B cell (primary cell): ENCODE data around the gene GPRASP3. TPM values are rescaled to one million over a fixed set of nuclear protein-coding genes. Genes with fewer than 3 reads are reported as not detected.

Source experiments
- ATAC-seq: fragments of 200-7000 bp; cut with Tn5 transposase; one replicate; pipeline ENCODE4 v1.10.0; 2021; ENCODE audit warnings: low read depth, mild to moderate bottlenecking, moderate number of reproducible peaks, moderate library complexity
- CTCF ChIA-PET: fragments of 350-600 bp; sonication (Branson Sonifier 250); formaldehyde crosslinking; loops from one replicate; lab custom pipeline; 2021; ENCODE audit warnings: antibody characterized with exemption, inconsistent platforms; lab: Charles Lee
- POLR2A ChIA-PET: fragments of 350-600 bp; sonication (Branson Sonifier 250); formaldehyde crosslinking; loops from one replicate; lab custom pipeline; 2021; ENCODE audit warnings: antibody characterized with exemption; lab: Charles Lee
- DNase-seq: peaks from one replicate; pipeline ENCODE4 v3.0.0; 2013
- H2AFZ ChIP-seq: 2 replicates; pipeline ENCODE4 v1.6.1; 2012; ENCODE audit warnings: mild to moderate bottlenecking, low read depth, low read length; ENCODE audit not compliant: insufficient read depth, poor library complexity, severe bottlenecking
- H3K27ac ChIP-seq, 2 donors: 1 replicate in 1 of 2; 2 replicates in 1 of 2; pipeline ENCODE4 v1.5.1; 2012 to 2013; ENCODE audit warnings: low read length in 2 of 2, mild to moderate bottlenecking in 2 of 2, moderate library complexity in 1 of 2
- H3K27me3 ChIP-seq, 4 experiments: fragments of 200-600 bp in 1 of 4; sonication (generic) in 1 of 4; replicated peaks in 1 of 4; 1 replicate in 2 of 4; 2 replicates in 2 of 4; pipeline versions ENCODE4 v1.6.1 to v1.7.0; 2013 to 2016; ENCODE audit warnings: low read length in 3 of 4, mild to moderate bottlenecking in 2 of 4, mixed read lengths in 1 of 4, moderate library complexity in 1 of 4; ENCODE audit not compliant: insufficient read depth in 4 of 4, control insufficient read depth in 3 of 4; ENCODE audit errors: control extremely low read depth in 1 of 4
- H3K36me3 ChIP-seq, 2 experiments: replicated peaks in 1 of 2; 1 replicate in 1 of 2; 2 replicates in 1 of 2; pipeline versions ENCODE4 v1.6.1 to v1.7.1; 2013; ENCODE audit warnings: low read length in 1 of 2; ENCODE audit not compliant: insufficient read depth in 2 of 2, control insufficient read depth in 1 of 2; ENCODE audit errors: control extremely low read depth in 1 of 2, extremely low read depth in 1 of 2
- H3K4me1 ChIP-seq, 2 donors: fragments of 200-600 bp in 1 of 2; sonication (generic) in 1 of 2; 1 replicate in 1 of 2; 2 replicates in 1 of 2; pipeline versions ENCODE4 v1.5.1 to v1.6.1; 2013 to 2017; ENCODE audit warnings: low read length in 2 of 2; ENCODE audit not compliant: control insufficient read depth in 2 of 2, insufficient read depth in 2 of 2
- H3K4me2 ChIP-seq: replicated peaks from 2 replicates; pipeline ENCODE3; 2012; ENCODE audit warnings: mild to moderate bottlenecking, low read depth, low read length; ENCODE audit not compliant: poor library complexity, severe bottlenecking
- H3K4me3 ChIP-seq, 5 experiments: fragments of 200-600 bp in 1 of 5; sonication (generic) in 1 of 5; 1 replicate in 3 of 5; 2 replicates in 2 of 5; pipeline versions ENCODE4 v1.5.1 to v1.7.0; 2011 to 2016; ENCODE audit warnings: low read length in 4 of 5, mild to moderate bottlenecking in 4 of 5, low read depth in 2 of 5, control low read depth in 1 of 5, moderate library complexity in 1 of 5; ENCODE audit not compliant: insufficient read depth in 1 of 5; ENCODE audit errors: control extremely low read depth in 1 of 5, extremely low read depth in 1 of 5
- H3K79me2 ChIP-seq: fragments of 200-600 bp; sonication (generic); one replicate; pipeline ENCODE4 v1.6.0; 2016; ENCODE audit warnings: low read length; ENCODE audit not compliant: control insufficient read depth, insufficient read depth
- H3K9ac ChIP-seq: fragments of 200-600 bp; sonication (generic); 2 replicates; pipeline ENCODE4 v1.6.1; 2017; ENCODE audit warnings: mild to moderate bottlenecking, low read length, moderate library complexity
- H3K9me3 ChIP-seq, 3 donors: one replicate each; pipeline versions ENCODE4 v1.6.1 to v1.7.1; 2013; ENCODE audit warnings: low read length in 2 of 3; ENCODE audit not compliant: control insufficient read depth in 2 of 3, insufficient read depth in 1 of 3; ENCODE audit errors: control extremely low read depth in 1 of 3
- H4K20me1 ChIP-seq: 2 replicates; pipeline ENCODE4 v1.6.0; 2012; ENCODE audit warnings: mild to moderate bottlenecking, low read length; ENCODE audit not compliant: insufficient read depth, control insufficient read depth, poor library complexity, severe bottlenecking
- H3K27ac Mint-ChIP-seq: one replicate; pipeline ENCODE4 v1.8.0; 2021; ENCODE audit warnings: mixed read lengths
- H3K27me3 Mint-ChIP-seq: one replicate; pipeline ENCODE4 v1.8.0; 2021; ENCODE audit warnings: mixed read lengths
- H3K4me1 Mint-ChIP-seq: one replicate; pipeline ENCODE4 v1.8.0; 2021; ENCODE audit warnings: mixed read lengths
- H3K4me3 Mint-ChIP-seq: one replicate; pipeline ENCODE4 v1.8.0; 2021; ENCODE audit warnings: mixed read lengths
- H3K9me3 Mint-ChIP-seq: one replicate; pipeline ENCODE4 v1.8.0; 2022; ENCODE audit warnings: mixed read lengths; ENCODE audit not compliant: insufficient read depth
- CTCF ChIP-seq: fragments of 200-600 bp; IDR thresholded peaks from one replicate; pipeline ENCODE4 v1.8.0; 2022; ENCODE audit warnings: antibody characterized with exemption, mild to moderate bottlenecking
- EZH2 ChIP-seq: IDR thresholded peaks from 2 replicates; pipeline ENCODE4 v1.6.1; 2012; ENCODE audit warnings: borderline replicate concordance, low read depth, mild to moderate bottlenecking, moderate library complexity, low read length; ENCODE audit not compliant: insufficient read depth, poor library complexity, severe bottlenecking
- WGBS: methylation state at CpG from one replicate; pipeline ENCODE4 v1.1.5; 2013; ENCODE audit warnings: missing lambda C conversion rate; ENCODE audit not compliant: insufficient coverage; 5-methylcytosine and 5-hydroxymethylcytosine counted together
- intact Hi-C: fragments of 100-400 bp; cut with micrococcal nuclease; formaldehyde crosslinking; loops from one replicate; pipeline ENCODE4 v1.10.0; 2022
- polyA plus RNA-seq: library from polyadenylated mRNA; depleted of rRNA; stranded (reverse); fragments of >200 nt; gene quantifications from 2 replicates; pipeline ENCODE4 v1.2.3, GENCODE V29; 2012
- total RNA-seq, 2 donors: library from RNA; stranded (reverse); fragments of 120-200 nt in 1 of 2; gene quantifications; 1 replicate in 1 of 2; 2 replicates in 1 of 2; pipeline versions ENCODE4 v1.2.3 to v1.2.4, GENCODE V29; 2013 to 2022

GPRASP3 gene
- total and polyA plus RNA-seq, 2 donors (not counting 1 experiment from before 2014, with no cell fraction given) = 0.28 to 0.89 TPM

DNA sequence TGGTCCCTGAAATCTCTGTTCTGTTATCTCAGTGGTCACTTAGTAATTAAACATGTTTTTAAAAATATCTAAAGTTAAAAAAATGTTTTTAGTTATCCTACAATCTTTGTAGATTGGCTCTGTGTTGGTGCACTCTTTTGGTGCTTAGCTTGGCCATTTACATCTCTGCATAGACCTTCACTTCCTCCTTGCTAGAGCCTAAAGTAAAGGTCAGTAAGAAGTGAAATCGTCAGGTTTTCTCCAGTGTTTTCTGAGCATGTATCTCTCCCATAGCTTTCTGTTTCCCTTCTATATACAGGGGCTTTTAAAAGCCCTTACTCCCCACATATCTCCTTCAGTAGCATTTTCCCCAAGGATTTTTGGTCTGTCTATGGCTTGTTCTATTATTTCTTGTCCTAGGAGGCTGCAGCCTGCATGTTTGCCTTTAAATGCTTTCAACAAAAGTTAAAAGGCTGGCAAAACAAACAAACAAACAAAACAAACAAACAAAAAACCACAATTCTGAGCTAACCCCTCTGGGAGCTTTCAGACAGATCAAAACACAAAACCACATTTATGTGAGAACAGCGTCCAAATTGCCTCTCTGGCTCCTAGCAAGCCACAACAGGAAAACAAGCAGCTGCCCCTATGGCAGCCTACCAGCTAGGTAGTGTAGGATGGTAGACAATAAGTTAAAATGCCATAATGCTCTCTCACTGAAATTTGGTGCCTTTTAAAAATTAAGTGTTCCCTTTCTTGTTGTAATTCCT is 35.6 kb upstream of the GPRASP3 start:
- no peak overlapping the region for H3K4me3 ChIP-seq
- no CpG with 5 or more reads among the region's 2 CpGs for WGBS
- H3K9ac ChIP-seq = no peak overlapping the region
- intact Hi-C loops = no loop called here
- ATAC-seq (no peak), DNase-seq (no peak)
- H3K4me1 Mint-ChIP-seq = peaks cover 3% of the 10 kb centered on the region
- H4K20me1 ChIP-seq = no peaks in the 10 kb centered on the region
- no peaks in the 10 kb centered on the region for H3K36me3 ChIP-seq
- ChIA-PET CTCF (no interaction called here), POLR2A (no interaction called here)
- H3K4me2 ChIP-seq = no peak overlapping the region
- H3K79me2 ChIP-seq = peaks cover 6% of the 10 kb centered on the region
- H2AFZ ChIP-seq = no peak overlapping the region
- no peaks in the 10 kb centered on the region for H3K27me3 ChIP-seq
- H3K4me1 ChIP-seq = no peaks in the 10 kb centered on the region
- H3K9me3 ChIP-seq = no peaks in the 10 kb centered on the region
- TF ChIP-seq EZH2 (no peak), CTCF (no peak)
- H3K9me3 Mint-ChIP-seq = peaks cover 4% of the 10 kb centered on the region
- no peak overlapping the region for H3K4me3 Mint-ChIP-seq
- no peak overlapping the region for H3K27ac Mint-ChIP-seq
- H3K27ac ChIP-seq = no peak overlapping the region
- H3K27me3 Mint-ChIP-seq = no peaks in the 10 kb centered on the region

GRCh38 chrX:102694749-102695148 is 25.8 kb upstream of the GPRASP3 start:
- H3K9me3 ChIP-seq = peaks cover 0 to 7% (median 1%) of the 10 kb centered on the region in 3 donors
- H3K4me3 ChIP-seq = no peak overlapping the region
- no peak for ATAC-seq
- Mint-ChIP-seq H3K27ac (no peak overlapping the region), H3K9me3 (no peaks in the 10 kb centered on the region), H3K4me3 (no peak overlapping the region), H3K4me1 (no peaks in the 10 kb centered on the region), H3K27me3 (no peaks in the 10 kb centered on the region)
- DNase-seq = no peak
- H3K36me3 ChIP-seq = no peaks in the 10 kb centered on the region
- no peak overlapping the region for H2AFZ ChIP-seq
- ChIA-PET CTCF (no interaction called here), POLR2A (no interaction called here)
- H3K4me1 ChIP-seq = no peaks in the 10 kb centered on the region
- WGBS = 100% methylated on average over 1 of the region's 3 CpGs
- H3K79me2 ChIP-seq = no peaks in the 10 kb centered on the region
- H3K4me2 ChIP-seq = no peak overlapping the region
- H3K9ac ChIP-seq = no peak overlapping the region
- H4K20me1 ChIP-seq = peaks cover 6% of the 10 kb centered on the region
- intact Hi-C loops = no loop called here
- no peaks in the 10 kb centered on the region for H3K27me3 ChIP-seq
- TF ChIP-seq EZH2 (no peak), CTCF (no peak)
- H3K27ac ChIP-seq = no peak overlapping the region
